AG09309 (cell line): ENCODE data around the gene HLA-G.
A peak's percentile ranks its signal among the peaks of the same experiment; 100 is the strongest.
"Not testable (repeated sequence)": the region's sequence is repeated elsewhere in the genome, so short reads cannot be mapped to it uniquely, and the experiment has no call there.

ENCODE experiments used
- DNase-seq: peaks from one replicate; pipeline ENCODE4 v3.0.0-alpha.2; 2010; ENCODE audit warnings: low read depth
- H3K4me3 ChIP-seq: 2 replicates; pipeline ENCODE4 v1.5.1; 2011; ENCODE audit warnings: mild to moderate bottlenecking, low read depth, low read length, moderate library complexity; ENCODE audit not compliant: control insufficient read depth
- TF ChIP-seq, protein P1 (sequence below): IDR thresholded peaks from 2 replicates; pipeline ENCODE4 v1.5.1; 2011; ENCODE audit warnings: mild to moderate bottlenecking, low read depth, low read length, inconsistent platforms; ENCODE audit not compliant: insufficient read depth, control insufficient read depth; ENCODE audit errors: missing control alignments

HLA-G gene

DNA sequence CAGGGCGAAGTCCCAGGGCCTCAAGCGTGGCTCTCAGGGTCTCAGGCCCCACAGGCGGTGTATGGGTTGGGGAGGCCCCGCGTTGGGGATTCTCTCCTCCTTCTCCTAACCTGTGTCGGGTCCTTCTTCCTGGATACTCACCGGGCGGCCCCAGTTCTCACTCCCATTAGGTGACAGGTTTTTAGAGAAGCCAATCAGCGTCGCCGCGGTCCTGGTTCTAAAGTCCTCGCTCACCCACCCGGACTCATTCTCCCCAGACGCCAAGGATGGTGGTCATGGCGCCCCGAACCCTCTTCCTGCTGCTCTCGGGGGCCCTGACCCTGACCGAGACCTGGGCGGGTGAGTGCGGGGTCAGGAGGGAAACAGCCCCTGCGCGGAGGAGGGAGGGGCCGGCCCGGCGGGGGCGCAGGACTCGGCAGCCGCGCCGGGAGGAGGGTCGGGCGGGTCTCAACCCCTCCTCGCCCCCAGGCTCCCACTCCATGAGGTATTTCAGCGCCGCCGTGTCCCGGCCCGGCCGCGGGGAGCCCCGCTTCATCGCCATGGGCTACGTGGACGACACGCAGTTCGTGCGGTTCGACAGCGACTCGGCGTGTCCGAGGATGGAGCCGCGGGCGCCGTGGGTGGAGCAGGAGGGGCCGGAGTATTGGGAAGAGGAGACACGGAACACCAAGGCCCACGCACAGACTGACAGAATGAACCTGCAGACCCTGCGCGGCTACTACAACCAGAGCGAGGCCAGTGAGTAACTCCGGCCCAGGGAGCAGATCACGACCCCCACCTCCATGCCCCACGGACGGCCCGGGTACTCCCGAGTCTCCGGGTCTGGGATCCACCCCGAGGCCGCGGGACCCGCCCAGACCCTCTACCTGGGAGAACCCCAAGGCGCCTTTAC is at the start of gene HLA-G:
Gene HLA-G (plus strand): TSS at position 247 of the 892 bp plus-strand sequence. CDS start 20 bp downstream, at position 267.
- DNase-seq = no peak
- H3K4me3 ChIP-seq = no peak within 1 kb of the TSS
- TF ChIP-seq, protein P1, sequence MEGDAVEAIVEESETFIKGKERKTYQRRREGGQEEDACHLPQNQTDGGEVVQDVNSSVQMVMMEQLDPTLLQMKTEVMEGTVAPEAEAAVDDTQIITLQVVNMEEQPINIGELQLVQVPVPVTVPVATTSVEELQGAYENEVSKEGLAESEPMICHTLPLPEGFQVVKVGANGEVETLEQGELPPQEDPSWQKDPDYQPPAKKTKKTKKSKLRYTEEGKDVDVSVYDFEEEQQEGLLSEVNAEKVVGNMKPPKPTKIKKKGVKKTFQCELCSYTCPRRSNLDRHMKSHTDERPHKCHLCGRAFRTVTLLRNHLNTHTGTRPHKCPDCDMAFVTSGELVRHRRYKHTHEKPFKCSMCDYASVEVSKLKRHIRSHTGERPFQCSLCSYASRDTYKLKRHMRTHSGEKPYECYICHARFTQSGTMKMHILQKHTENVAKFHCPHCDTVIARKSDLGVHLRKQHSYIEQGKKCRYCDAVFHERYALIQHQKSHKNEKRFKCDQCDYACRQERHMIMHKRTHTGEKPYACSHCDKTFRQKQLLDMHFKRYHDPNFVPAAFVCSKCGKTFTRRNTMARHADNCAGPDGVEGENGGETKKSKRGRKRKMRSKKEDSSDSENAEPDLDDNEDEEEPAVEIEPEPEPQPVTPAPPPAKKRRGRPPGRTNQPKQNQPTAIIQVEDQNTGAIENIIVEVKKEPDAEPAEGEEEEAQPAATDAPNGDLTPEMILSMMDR = no peak

DNA sequence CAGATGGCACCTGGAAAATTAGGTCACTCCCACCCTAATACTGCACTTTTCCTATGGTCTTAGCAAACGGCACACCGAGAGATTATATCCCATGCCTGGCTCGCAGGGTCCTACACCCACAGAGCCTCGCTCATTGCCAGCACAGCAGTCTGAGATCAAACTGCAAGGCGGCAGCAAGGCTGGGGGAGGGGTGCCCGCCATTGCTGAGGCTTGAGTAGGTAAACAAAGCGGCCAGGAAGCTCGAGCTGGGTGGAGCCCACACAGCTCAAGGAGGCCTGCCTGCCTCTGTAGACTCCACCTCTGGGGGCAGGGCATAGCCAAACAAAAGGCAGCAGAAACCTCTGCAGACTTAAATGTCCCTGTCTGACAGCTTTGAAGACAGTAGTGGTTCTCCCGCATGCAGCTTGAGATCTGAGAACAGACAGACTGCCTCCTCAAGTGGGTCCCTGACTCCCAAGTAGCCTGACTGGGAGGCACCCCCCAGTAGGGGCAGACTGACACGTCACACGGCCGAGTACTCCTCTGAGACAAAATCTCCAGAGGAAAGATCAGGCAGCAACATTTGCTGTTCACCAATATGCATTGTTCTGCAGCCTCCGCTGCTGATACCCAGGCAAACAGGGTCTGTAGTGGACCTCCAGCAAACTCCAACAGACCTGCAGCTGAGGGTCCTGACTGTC is 47.5 kb upstream of the HLA-G start:
- not testable (repeated sequence) for H3K4me3 ChIP-seq, DNase-seq

DNA sequence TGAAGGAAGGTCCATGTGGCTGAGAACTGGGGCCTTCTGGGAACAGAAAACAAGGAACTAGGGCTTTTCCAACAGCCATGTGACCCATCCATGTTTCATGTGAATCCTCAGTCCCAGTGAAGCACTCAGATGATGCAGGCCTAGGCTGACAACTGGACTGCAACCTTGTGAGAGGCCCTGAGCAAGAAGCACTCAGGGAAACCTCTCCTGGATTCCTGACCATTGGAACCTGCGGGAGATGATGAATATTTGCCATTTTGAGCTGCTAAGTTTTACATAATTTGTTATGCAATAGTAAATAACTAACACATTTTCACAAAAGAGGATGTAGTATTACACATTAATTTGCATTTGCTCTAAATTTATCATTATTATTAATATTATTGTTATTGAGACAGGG is 38.4 kb upstream of the HLA-G start:
- TF ChIP-seq, protein P1 = no peak
- no peak for DNase-seq
- H3K4me3 ChIP-seq = no peak overlapping the region

DNA sequence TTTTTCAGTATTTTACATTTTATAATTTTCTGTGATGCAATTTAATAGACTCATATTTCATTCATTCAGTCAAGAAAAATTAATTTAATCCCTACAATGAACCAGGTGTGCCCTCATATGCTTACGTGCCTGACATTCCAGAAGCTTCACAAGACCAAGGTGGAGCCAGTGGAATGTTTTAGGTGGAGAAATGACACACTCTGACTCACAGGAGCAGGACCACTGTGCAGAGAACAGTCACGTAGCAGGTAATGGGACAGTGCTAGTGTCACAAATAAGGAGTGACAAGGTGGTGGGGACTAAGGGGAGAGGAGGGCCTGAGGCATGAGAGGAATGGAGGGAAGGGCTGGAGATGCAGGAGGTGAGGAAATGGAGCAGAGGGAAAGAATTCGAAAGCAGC is 37.0 kb upstream of the HLA-G start:
- DNase-seq = no peak
- no peak overlapping the region for H3K4me3 ChIP-seq
- TF ChIP-seq, protein P1 = no peak

DNA sequence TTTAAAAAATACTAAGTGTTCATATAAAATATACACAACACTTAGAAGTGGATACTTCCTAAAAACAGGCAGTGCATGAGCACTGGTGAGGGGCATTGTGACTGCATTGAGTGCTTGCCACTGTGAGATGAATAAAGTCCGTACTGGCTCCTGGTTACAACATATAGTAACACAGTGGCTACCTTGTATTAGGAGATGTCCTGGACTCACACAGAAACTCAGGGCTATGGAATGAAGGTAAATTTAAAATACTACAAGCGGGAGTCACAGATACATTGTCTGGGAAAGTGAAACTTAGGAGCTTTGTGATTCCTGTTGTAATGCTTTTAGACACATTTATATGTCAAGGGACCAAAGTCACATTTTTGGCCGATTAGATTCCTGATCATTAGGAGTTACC is 36.5 kb upstream of the HLA-G start:
- TF ChIP-seq, protein P1 = no peak
- DNase-seq = no peak
- H3K4me3 ChIP-seq = no peak overlapping the region

DNA sequence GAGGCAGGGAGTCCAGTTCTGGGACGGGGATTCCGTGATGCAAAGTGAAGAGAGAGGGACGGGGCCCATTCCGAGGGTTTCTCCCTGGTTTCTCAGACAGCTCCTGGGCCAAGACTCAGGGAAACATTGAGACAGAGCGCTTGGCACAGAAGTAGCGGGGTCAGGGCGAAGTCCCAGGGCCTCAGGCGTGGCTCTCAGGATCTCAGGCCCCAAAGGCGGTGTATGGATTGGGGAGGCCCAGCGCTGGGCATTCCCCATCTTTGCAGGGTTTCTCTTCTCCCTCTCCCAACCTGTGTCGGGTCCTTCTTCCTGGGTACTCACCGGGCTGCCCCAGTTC is 35.9 kb upstream of the HLA-G start:
- DNase-seq = no peak
- peak overlapping the region; percentile 49 for H3K4me3 ChIP-seq
- TF ChIP-seq, protein P1 = no peak
